Measurements from ENCODE around the gene SLC22A14. TPM values are rescaled to one million over a fixed set of nuclear protein-coding genes. Genes with fewer than 3 reads are reported as not detected.

SLC22A14 gene
- total RNA-seq, 1 experiment from 2014 or later, result 0.26 TPM

DNA sequence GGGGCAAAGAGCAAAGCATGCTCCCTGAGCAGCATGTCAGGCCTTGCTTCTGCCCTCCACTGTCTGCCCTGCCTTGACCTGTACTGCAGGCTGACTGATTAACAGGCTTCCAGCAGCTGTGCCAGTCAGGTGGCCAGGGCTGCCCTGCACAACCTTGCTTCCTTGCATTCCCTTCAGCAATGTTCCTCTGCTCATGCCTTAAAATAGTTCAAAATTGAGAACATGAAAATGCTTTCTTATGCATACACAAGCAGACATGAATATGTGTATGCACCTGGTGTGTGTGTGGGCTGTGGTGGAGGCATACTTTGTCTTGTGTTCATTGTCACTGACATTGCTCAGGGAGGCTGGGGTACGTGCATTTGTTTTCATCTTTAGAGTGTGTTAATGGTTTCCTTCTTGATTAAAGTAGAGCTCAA, 17.7 kb upstream of the SLC22A14 start:
- Histone ChIP-seq H3K9me3 (ENCODE audit: low read depth, low read length, poor library complexity, severe bottlenecking) (no peaks in the 10 kb centered on the region), H3K36me3 (ENCODE audit: insufficient read depth, low read length, poor library complexity, severe bottlenecking) (no peaks in the 10 kb centered on the region), H3K4me3 (ENCODE audit: low read depth, low read length, poor library complexity, severe bottlenecking) (no peak overlapping the region), H3K27me3 (replicated peaks; ENCODE audit: insufficient read depth, low read depth, low read length, poor library complexity) (no peaks in the 10 kb centered on the region), H3K27ac (ENCODE audit: low read depth, low read length, poor library complexity, severe bottlenecking) (no peak overlapping the region), H3K4me1 (ENCODE audit: insufficient read depth, low read length, poor library complexity, severe bottlenecking) (no peaks in the 10 kb centered on the region)
- TF ChIP-seq EZH2 (IDR thresholded peaks at IDR 0.05; ENCODE audit: borderline replicate concordance, low read depth, low read length, poor library complexity, severe bottlenecking) (no peak), CTCF (conservative IDR thresholded peaks at IDR 0.05; ENCODE audit: low read depth, low read length) (no peak)
- intact Hi-C loops (cut with micrococcal nuclease; ENCODE audit: unreplicated experiment), result no loop called here
- BruUV-seq (replicated peaks), result no TSS peak
- DNase-seq (ENCODE audit: low spot score), result no peak
- ChIA-PET CTCF (no interaction called here), POLR2A (ENCODE audit: low non-redundant PET) (no interaction called here)

GRCh38 chr3:38264779-38265178, 17.3 kb upstream of the SLC22A14 start:
- no peaks in the 10 kb centered on the region for H3K36me3 ChIP-seq (ENCODE audit: insufficient read depth, low read length, poor library complexity, severe bottlenecking)
- DNase-seq (ENCODE audit: low spot score), result no peak
- TF ChIP-seq CTCF (conservative IDR thresholded peaks at IDR 0.05; ENCODE audit: low read depth, low read length), result no peak
- no peak for TF ChIP-seq EZH2 (IDR thresholded peaks at IDR 0.05; ENCODE audit: borderline replicate concordance, low read depth, low read length, poor library complexity, severe bottlenecking)
- H3K4me3 ChIP-seq (ENCODE audit: low read depth, low read length, poor library complexity, severe bottlenecking), result no peak overlapping the region
- no peak overlapping the region for H3K27ac ChIP-seq (ENCODE audit: low read depth, low read length, poor library complexity, severe bottlenecking)
- H3K27me3 ChIP-seq (replicated peaks; ENCODE audit: insufficient read depth, low read depth, low read length, poor library complexity), result no peaks in the 10 kb centered on the region
- POLR2A ChIA-PET (ENCODE audit: low non-redundant PET), result no interaction called here
- intact Hi-C loops (cut with micrococcal nuclease; ENCODE audit: unreplicated experiment), result no loop called here
- no peaks in the 10 kb centered on the region for H3K9me3 ChIP-seq (ENCODE audit: low read depth, low read length, poor library complexity, severe bottlenecking)
- BruUV-seq (replicated peaks), result no TSS peak
- CTCF ChIA-PET, result no interaction called here
- H3K4me1 ChIP-seq (ENCODE audit: insufficient read depth, low read length, poor library complexity, severe bottlenecking), result no peaks in the 10 kb centered on the region

DNA sequence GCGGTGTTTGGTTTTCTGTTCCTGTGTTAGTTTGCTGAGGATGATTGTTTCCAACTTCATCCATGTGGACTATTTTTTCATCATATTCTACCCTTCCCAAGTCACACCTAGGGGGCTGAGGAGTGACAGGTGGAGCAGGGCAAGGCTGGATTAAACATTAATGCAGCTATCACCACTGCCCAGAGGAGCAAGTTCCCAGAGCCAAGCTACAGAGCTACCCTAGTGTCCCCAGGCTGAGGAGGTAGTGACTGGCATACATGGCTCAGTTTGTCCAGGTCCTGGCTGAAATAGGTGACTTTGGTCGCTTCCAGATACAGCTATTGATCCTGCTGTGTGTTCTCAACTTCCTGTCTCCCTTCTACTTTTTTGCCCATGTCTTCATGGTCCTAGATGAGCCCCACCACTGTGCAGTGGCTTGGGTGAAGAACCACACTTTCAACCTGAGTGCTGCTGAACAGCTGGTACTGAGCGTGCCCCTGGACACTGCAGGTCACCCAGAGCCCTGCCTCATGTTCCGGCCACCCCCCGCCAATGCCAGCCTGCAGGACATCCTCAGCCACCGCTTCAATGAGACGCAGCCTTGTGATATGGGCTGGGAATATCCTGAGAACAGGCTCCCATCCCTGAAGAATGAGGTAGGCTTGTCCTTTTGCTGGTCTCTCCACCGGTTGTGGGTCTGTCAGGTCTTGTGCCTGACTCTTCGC, 16.3 kb upstream of the SLC22A14 start, which contains the start of gene SLC22A13:
Gene SLC22A13, plus strand, starts transcription at position 209 of the 704 bp plus-strand sequence. Its CDS starts 49 bp downstream, at position 258.
- DNase-seq (ENCODE audit: low spot score), result no peak
- H3K27ac ChIP-seq (ENCODE audit: low read depth, low read length, poor library complexity, severe bottlenecking), result no peak within 1 kb of the TSS
- no peak for TF ChIP-seq EZH2 (IDR thresholded peaks at IDR 0.05; ENCODE audit: borderline replicate concordance, low read depth, low read length, poor library complexity, severe bottlenecking)
- no peak for TF ChIP-seq CTCF (conservative IDR thresholded peaks at IDR 0.05; ENCODE audit: low read depth, low read length)
- intact Hi-C loops (cut with micrococcal nuclease; ENCODE audit: unreplicated experiment), result no loop called here
- ChIA-PET POLR2A (ENCODE audit: low non-redundant PET) (no interaction called here), CTCF (no interaction called here)
- no peaks in the 10 kb centered on the region for H3K27me3 ChIP-seq (replicated peaks; ENCODE audit: insufficient read depth, low read depth, low read length, poor library complexity)
- no peaks in the 10 kb centered on the region for H3K36me3 ChIP-seq (ENCODE audit: insufficient read depth, low read length, poor library complexity, severe bottlenecking)
- BruUV-seq (replicated peaks), result no TSS peak
- H3K9me3 ChIP-seq (ENCODE audit: low read depth, low read length, poor library complexity, severe bottlenecking), result no peaks in the 10 kb centered on the region
- H3K4me1 ChIP-seq (ENCODE audit: insufficient read depth, low read length, poor library complexity, severe bottlenecking), result no peaks in the 10 kb centered on the region
- no peak within 1 kb of the TSS for H3K4me3 ChIP-seq (ENCODE audit: low read depth, low read length, poor library complexity, severe bottlenecking)

Data from A673 (cell line).